T-helper 2 cell (primary cell): ENCODE data around the gene WLS.

ENCODE experiments used
- DNase-seq, 5 experiments: peaks; one replicate each; pipeline versions ENCODE4 v3.0.0 to v3.0.0-alpha.2; 2012 to 2022

The WLS gene

GRCh38 chr1:68078647-68079046, 153.7 kb downstream of the WLS start:
- no peak for DNase-seq
